HG02763 (cell line): Measurements from ENCODE around the gene TCF19.

Experiments used
- ATAC-seq: cut with Tn5 transposase; IDR thresholded peaks from one replicate; pipeline ENCODE4 v1.9.1; 2021; ENCODE audit warnings: mild to moderate bottlenecking, moderate library complexity; ENCODE audit not compliant: unreplicated experiment

The TCF19 gene

DNA sequence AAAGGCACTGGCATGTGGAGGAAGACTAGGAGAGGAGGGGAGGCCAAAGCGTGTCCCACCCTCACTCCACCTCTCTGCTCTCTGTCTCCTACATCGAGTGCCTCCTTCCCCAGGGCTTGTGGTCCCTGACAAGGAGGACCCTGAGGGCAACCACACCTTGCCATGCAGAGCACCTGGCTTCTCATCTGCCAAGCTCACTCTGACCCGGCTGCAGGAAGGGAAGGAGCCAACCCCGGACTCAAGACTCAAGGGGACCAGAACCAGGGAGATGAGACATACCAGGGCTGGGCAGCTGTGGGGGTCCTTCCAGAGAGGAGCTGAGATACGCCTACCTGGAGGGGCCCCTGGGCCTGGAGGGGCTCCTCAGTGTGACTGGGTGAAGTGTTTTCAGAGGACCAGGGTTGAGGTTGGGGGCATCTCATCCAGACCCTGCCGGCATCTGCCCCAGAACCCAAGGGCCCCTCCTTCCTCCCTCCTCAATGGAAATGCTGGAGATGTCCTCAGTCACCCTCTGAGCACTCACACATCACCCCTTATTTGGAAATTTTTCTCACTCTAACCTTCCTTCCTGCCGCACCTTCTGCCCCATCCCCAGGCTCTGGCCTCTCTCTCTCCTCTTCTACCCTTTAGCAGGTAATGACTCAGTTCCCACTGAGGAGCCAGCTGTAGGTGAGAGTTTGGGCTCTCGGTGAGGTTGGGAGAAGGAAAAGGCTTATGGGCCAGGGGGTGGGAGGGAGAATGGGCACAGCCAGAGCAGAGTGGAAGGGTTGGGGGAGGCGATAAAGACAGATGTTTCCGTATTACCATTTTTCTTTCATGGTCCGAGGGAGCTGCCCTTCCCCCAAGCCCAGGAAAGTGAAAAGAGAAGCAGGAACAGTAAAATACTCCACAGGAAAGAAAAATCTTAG, 44.1 kb downstream of the TCF19 start:
- ATAC-seq = no peak

DNA sequence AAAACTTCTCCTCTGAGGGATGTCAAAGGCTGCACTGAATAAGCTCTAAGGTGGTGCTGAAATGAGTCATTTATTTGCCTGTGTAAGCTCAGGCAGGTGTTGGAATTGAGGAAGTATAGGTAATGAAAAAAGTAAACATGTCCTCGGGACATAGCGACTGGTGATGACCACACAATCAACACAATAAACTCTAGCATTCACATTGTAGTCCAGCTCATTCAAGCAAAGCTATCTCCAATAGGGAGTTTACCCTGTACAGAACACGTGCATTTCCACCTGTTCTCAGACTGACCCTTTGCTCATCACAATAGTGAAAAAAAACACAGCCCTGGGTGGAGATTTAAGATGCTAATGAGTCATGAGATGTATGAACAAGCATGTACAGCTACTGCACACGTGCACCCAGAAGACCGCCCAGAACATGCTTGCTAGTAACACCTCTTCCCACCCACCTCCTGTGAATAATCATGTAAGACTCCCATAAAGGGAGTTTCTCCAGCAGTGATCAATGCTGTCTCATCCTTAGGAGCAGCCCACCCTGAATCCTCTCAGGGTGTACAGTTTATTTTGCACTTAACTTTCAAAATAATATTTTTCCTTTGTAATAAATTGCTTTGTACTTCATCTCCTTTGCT, 45.1 kb downstream of the TCF19 start:
- ATAC-seq = peak; percentile 47

DNA sequence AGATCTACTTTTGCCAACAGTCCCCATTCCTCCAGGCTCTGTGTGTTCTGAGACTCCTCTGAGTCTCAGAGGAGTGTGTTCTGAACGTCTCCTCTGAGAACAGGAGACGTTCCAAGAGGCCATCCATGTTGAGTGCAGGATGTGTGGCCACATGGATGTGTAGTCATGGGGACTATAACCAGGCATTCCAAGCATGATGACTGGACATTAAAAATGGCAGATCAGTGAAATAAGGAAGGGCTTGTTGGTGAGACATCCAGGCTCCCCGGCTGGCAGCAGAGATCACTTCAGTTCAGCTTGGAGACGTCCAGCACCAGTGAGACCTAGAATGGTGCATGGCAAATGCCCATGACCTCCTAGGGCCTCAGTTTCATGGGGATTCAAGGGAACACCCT, 46.4 kb downstream of the TCF19 start:
- no peak for ATAC-seq

GRCh38 chr6:31205638-31206037, 47.2 kb downstream of the TCF19 start:
- ATAC-seq = no peak

DNA sequence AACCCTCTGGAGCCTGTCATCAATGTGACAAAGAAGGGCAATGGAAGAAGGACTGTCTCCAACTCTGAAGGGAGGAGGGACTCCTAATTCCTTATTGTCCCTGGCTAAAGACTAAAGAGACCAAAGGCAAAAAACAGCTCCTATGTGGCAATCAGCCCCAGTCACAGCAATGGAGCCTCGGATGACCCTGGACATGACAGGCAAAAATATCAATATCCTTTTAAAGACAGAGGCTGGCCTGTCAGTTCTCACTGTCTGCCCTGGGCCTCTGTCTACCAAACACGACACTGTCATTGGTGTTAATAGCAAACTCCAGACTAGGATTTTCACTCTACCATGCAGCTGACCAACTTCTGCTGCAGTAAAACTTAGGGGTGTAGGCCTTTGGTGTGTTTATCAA, 50.1 kb downstream of the TCF19 start:
- no peak for ATAC-seq

DNA sequence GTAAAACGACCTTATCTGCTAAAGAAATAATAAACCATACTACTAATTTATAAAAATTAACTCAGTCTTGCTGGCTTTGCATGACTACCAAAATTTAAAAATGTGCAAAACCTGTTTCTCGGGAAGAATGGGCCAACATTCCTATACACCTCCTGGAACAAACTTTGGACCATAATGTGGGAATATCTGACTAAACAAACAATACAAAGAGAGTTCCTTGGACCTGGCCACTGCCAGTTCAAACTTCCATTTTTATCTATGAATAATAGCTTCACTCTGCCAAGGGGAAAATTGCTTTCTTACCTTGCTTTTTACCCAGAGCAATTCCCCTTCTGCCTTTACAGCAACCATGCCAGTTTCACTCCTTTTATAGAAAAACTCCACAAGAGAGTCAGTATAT, 50.7 kb downstream of the TCF19 start:
- no peak for ATAC-seq

DNA sequence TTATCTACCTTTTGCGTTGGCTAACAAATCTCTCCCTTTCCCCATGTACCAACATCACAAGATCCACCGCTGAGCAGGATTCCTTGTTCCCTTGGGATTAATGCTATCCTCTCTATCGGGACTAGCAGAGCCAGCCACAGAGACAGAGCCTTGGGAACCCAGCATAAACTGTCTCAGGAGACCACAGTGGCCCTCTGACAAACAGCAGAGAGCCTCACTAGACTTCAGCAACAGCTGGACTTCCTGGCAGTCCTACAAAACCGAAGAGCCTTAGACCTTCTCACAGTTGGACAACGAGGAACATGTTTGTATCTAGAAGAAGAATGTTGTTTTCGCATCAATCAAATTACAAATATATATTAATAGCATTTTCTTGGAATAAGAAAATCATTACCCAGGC, 51.7 kb downstream of the TCF19 start:
- ATAC-seq = no peak

DNA sequence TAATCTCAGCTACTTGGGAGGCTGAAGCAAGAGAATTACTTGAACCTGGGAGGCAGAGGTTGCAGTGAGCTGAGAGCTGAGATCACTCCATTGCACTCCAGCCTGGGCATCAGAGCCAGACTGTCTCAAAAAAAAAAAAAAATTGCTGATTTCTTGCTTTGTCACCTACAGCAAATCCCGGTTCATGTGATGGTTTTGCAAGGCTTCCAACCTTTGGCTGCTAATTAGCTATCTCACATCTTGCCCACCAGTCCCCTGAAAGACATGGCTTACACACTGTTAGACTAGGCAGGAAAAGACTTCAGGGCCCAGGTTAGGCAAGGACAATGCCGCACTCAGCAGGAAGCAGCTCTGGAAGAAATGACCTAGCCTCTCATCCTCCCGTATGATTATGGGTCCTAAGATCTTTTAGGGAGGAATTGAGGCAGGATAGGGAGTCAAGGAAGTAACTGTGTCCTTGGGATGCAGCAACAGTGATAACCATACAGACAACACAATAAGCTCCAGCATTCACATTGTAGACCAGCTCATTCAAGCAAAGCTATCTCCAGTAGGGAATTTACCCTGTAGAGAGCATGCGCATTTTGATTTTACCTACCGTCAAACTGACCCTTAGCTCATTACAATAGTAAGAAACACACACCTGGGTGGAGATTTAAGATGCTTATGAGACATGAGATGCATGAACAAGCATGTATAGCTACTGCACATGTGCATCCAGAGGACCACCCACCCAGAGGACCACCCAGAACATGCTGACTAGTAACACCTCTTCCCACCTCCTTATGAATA, 52.5 kb downstream of the TCF19 start:
- ATAC-seq = no peak
